ENCODE data around the gene ANKRD44.

ANKRD44 gene

GRCh38 chr2:197310987-197311420, 424 bp upstream of the ANKRD44 start:
- TF ChIP-seq CTCF (IDR thresholded peaks at IDR 0.05; ENCODE audit: insufficient read depth, low read length, missing control alignments): no peak
- CTCF ChIA-PET: interaction anchor here (0.7 to 1.9 kb wide), 17 partner anchors 9 to 299 kb away, joined by 3 to 19 read pairs (median 4); no protein-coding TSS in a partner anchor
- no peak for DNase-seq (ENCODE audit: low read depth, low spot score)
- POLR2A ChIA-PET: no interaction called here
- peak overlapping the region; percentile 62 for H3K4me3 ChIP-seq (ENCODE audit: low read depth, low read length)

- ChIA-PET POLR2A (no interaction called here), CTCF (interaction anchor here (0.8 to 3.3 kb wide), 9 partner anchors 9 to 196 kb away, joined by 3 to 14 read pairs (median 4); no protein-coding TSS in a partner anchor)
- DNase-seq (ENCODE audit: low read depth, low spot score): no peak
- peak overlapping the region; percentile 77 for H3K4me3 ChIP-seq (ENCODE audit: low read depth, low read length)
- no peak for TF ChIP-seq CTCF (IDR thresholded peaks at IDR 0.05; ENCODE audit: insufficient read depth, low read length, missing control alignments)
These were observed 819 bp downstream of the ANKRD44 start for GRCh38 chr2:197309691-197310231.

GRCh38 chr2:197308996-197309690, 1.4 kb downstream of the ANKRD44 start:
- POLR2A ChIA-PET: no interaction called here
- H3K4me3 ChIP-seq (ENCODE audit: low read depth, low read length): peak overlapping the region; percentile 77
- DNase-seq (ENCODE audit: low read depth, low spot score): no peak
- no peak for TF ChIP-seq CTCF (IDR thresholded peaks at IDR 0.05; ENCODE audit: insufficient read depth, low read length, missing control alignments)
- CTCF ChIA-PET: interaction anchor here (1.2 to 3.3 kb wide), 6 partner anchors 9 to 196 kb away, joined by 3 to 14 read pairs (median 6); no protein-coding TSS in a partner anchor

GRCh38 chr2:197308585-197308984, 2.0 kb downstream of the ANKRD44 start:
- no peak for DNase-seq (ENCODE audit: low read depth, low spot score)
- CTCF ChIA-PET: interaction anchor here (1.2 to 3.3 kb wide), 4 partner anchors 8 to 195 kb away, joined by 3 to 14 read pairs (median 12); no protein-coding TSS in a partner anchor
- POLR2A ChIA-PET: no interaction called here
- TF ChIP-seq CTCF (IDR thresholded peaks at IDR 0.05; ENCODE audit: insufficient read depth, low read length, missing control alignments): no peak
- no peak overlapping the region for H3K4me3 ChIP-seq (ENCODE audit: low read depth, low read length)

GRCh38 chr2:197307933-197308521, 2.6 kb downstream of the ANKRD44 start:
- CTCF ChIA-PET: interaction anchor here (0.5 to 3.3 kb wide), 4 partner anchors 12 to 195 kb away, joined by 3 to 14 read pairs (median 12); no protein-coding TSS in a partner anchor
- no peak overlapping the region for H3K4me3 ChIP-seq (ENCODE audit: low read depth, low read length)
- no peak for TF ChIP-seq CTCF (IDR thresholded peaks at IDR 0.05; ENCODE audit: insufficient read depth, low read length, missing control alignments)
- no peak for DNase-seq (ENCODE audit: low read depth, low spot score)
- POLR2A ChIA-PET: no interaction called here

Data from AG04449 (cell line).